Stimulated activated CD4-positive, alpha-beta T cell treated with anti-CD3 and anti-CD28 coated beads, Interleukin-2, amount 100 ng/mL, for 4 hours (primary cell): ENCODE measurements around the gene C7.
"Not testable (repeated sequence)": the region's sequence is repeated elsewhere in the genome, so short reads cannot be mapped to it uniquely, and the experiment has no call there.

Experiments
- DNase-seq: peaks from one replicate; pipeline ENCODE4 v3.0.0-alpha.2; 2020; ENCODE audit warnings: low read depth

The C7 gene

GRCh38 chr5:40909264-40909663, at the start of gene C7:
Gene C7, plus strand, starts transcription at chr5:40909497. Its CDS starts 114 bp downstream, at chr5:40909611.
- no peak for DNase-seq

DNA sequence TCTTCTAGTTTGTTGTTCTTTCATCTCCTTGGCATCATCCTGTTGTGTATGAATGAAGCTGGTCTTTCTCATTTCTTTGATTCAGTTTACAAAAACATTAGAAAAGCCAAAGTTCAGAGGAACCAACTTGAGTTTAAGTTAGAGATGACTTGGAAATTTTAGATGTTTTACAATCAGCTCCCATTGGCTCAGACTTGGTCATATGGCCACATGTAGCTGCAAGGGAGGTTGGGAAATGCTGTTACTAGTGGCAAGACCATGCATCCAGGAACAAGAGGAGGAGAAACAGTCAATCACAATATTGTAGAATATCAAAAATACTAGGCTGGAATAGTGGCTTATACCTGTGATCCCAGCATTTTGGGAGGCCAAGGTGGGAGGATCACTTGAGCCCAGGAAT, 48.6 kb upstream of the C7 start:
- DNase-seq = no peak

DNA sequence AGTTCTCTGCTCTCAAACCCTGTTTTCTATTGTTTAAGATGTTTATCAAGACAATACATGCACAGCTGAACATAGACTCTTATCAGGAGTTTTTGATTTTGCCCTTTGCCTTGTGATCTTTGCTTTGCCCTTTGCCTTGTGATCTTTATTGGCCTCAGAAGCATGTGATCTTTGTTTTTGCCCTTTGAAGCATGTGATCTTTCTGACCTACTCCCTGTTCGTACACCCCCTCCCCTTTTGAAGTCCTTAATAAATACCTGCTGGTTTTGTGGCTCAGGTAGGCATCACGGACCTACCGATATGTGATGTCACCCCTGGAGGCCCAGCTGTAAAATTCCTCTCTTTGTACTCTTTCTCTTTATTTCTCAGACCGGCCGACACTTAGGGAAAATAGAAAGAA, 44.3 kb upstream of the C7 start:
- not testable (repeated sequence) for DNase-seq

DNA sequence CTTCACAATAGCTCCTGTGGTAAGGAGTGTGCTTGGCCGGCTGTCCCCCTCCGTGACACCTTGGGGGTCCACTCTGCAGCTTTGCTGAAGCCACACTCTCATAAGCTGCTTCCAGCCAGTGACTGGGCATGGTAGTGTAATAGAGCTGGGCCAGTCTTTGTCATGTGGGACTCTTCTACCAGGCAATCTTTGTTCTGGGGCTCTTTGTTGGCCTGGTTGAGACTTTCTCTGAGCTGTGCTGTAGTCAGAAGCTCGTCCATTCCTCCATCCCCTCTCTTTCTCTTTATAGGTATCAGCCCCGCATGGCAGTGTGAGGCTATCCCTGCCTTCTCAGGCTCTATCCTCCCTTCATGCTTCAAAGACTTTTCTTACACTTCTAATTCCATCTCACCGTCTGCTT, 42.5 kb upstream of the C7 start:
- DNase-seq = no peak

DNA sequence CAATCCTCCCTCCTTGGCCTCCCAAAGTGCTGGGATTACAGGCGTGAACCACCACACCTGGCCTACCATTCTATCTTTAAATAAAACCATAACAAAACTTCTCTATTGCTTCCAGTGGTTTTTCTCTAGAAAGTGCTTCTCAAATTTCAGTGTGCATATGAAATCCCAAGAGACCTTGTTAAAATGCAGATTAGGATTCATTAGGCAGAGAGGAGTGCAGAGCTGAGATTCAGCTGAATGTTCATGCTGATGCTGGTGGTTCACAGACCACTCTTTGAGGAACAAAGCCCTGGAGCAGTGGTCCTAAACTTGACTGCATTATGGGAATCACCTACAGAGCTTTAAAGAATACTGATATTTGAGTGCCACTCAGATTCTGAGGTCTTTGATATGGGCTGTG, 39.9 kb upstream of the C7 start:
- no peak for DNase-seq

GRCh38 chr5:40871177-40871576, 38.1 kb upstream of the C7 start:
- no peak for DNase-seq

DNA sequence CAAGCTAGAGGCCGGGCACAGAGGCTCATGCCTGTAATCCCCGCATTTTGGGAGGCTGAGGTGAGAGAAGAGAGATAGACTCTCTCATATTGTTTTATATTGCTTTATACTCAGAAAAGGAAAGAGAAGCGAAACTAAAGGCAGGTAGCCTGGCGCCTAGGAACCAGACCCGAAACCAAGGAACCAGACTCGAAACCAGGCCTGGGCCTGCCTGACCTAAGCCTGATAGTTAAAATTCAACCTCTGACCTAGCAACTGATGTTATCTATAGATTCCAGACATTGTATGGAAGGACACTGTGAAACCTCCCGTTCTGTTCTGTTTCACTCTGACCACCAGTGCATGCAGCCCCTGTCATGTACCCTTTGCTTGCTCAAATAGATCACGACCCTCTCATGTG, 37.0 kb upstream of the C7 start:
- not testable (repeated sequence) for DNase-seq

DNA sequence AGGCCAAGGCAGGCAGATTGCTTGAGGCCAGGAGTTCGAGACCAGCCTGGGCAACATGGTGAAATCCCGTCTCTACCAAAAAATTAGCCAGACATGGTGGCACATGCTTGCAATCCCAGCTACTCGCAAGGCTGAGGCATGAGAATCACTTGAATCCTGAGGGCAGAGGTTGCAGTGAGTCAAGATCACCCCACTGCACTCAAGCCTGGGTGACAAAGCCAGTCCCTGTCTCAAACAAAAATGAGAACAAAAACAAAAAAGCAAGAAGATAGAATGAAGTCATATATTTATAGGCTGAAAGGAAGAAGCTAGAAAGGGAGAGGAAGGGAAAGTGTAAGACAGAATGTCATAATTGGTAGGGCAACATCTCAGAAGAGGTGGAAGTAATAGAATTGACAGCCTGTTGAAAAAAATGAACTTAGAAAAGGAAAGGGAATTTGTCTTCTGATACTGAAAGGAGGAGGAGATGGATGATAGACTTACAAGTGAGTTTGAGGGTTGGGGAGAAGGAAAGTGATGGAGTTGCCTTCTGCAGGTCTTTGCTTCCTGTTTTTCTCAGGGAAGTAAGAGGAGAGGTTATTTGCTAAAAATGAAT, 35.9 kb upstream of the C7 start:
- DNase-seq = no peak

DNA sequence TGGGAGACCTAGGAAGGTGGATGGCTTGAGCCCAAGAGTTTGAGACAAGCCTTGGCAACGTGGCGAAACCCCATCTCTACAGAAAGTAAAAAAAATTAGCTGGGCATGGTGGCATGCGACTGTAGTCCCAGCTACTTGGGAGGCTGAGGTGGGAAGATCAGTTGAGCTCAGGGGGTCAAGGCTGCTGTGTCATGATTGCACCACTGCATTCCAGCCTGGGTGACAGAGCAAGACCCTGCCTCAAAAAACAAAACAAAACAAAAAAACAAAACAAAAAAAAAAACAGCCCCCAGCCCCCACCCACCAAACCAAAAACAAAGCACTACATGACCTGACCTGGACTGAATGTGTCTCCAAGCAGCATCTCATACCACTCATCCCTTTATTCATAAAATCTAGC, 33.3 kb upstream of the C7 start:
- DNase-seq = no peak

DNA sequence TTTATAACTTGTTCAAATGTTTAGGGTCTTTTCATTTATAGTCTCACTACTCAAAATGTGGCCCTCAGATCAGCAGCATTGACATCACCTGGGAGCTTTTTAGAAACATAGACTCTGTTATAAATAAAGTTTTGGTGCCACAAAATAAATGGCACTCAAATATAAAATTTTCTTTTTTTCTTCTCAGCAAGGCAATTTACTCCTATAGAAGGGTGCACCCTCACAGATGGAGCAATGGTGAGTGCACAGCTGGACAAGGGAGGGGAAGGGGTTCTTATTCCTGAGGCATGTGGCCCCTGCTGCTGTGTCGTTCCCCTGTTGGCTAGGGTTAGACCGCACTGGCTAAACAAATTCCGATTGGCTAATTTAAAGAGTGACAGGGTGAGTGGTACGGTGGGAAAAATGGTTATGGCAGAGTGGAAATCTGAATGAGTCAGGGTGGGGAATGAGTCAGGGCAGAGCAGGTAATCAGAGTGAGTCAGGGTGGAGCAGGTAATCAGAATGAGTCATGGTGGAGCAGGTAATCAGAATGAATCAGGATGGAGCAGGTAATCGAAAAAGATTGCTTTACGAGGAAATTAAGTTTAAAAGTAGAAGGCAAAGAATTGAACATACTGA, 31.8 kb upstream of the C7 start:
- peak; percentile 20 for DNase-seq

- no peak for DNase-seq
These were observed 29.9 kb upstream of the C7 start for GRCh38 chr5:40879163-40879942.

DNA sequence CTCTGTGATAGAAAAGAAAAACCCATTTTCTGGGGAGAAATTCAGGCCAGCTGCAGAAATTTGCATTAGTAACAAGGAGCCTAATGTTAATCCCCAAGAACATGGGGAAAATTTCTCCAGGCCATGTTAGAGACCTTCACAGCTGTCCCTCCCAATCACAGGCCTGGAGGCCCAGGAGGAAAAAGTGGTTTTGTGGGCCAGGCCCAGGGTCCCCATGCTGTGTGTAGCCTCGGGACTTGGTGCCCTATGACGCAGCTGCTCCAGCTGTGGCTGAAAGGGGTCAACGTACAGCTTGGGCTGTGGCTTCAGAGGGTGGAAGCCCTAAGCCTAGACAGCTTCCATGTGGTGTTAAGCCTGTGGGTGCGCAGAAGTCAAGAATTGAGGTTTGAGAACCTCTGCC, 27.0 kb upstream of the C7 start:
- no peak for DNase-seq

- DNase-seq = not testable (repeated sequence)
These were observed 26.2 kb upstream of the C7 start for GRCh38 chr5:40883051-40883450.

DNA sequence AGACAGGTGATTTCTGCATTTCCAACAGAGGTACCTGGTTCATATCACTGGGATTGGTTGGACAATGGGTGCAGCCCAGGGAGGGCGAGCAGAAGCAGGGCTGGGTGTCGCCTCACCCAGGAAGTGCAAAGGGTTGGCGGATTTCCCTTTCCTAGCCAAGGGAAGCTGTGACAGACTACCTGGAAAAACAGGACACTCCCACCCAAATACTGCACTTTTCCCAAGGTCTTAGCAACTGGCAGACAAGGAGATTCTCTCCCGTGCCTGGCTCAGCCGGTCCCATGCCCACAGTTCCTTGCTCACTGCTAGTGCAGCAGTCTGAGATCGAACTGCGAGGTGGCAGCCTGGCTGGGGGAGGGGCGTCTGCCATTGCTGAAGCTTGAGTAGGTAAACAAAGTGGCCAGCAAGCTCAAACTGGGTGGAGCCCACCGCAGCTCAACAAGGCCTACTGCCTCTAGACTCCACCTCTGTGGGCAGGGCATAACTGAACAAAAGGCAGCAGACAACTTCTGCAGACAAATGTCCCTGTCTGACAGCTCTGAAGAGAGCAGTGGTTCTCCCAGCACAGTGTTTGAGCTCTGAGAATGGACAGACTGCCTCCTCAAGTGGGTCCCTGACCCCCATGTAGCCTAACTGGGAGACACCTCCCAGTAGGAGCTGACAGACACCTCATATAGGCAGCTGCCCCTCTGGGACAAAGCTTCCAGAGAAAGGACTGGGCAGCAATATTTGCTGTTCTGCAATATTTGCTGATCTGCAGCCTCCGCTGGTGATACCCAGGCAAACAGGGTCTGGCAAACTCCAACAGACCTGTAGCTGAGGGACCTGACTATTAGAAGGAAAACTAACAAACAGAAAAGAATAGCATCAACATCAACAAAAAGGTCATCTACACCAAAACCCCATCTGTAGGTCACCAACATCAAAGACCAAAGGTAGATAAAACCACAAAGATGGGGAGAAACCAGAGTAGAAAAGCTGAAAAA, 13.6 kb upstream of the C7 start:
- DNase-seq = not testable (repeated sequence)

- DNase-seq = no peak
These were observed 4.9 kb upstream of the C7 start for GRCh38 chr5:40904205-40904993.

- DNase-seq = no peak
These were observed 4.3 kb upstream of the C7 start for GRCh38 chr5:40904994-40905306.

DNA sequence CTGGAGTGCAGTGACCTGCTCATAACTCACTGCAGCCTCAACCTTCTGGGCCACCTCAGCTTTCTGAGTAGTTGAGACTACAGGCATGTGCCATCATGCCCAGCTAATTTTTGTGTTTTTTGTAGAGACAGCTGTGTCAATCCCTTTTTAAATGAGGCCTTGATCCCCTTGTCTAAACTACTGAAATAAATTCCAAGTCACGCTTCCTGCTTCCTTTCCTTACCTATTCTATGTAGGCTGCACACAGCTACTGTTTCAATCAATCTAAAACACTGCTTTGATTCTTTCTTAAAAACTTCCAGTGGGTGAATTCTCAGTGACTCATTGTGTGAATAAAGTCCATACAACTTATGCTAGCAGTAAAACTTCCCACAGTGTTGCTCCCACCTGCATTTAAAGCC, 2.9 kb upstream of the C7 start:
- DNase-seq = no peak

DNA sequence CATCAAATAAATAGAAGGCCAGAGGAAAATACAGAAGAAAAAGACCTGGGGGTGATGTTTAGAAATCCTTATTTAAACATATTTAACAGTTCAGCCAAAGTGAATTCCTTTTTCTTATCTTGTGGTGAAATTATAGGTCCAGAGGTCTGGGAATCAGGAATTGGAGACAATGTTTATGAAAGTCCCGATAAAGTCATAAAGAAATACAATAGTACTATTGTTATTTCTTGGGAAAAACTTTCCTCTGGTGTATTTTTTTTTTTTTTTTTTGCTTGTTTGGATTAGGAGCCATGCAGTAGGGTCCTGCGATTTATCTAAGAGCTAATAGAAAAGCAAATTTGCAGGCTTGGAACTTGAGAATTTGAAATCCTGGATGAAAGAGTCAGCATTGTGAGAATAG, 426 bp downstream of the C7 start:
- DNase-seq = no peak

GRCh38 chr5:40911266-40911665, 2.0 kb downstream of the C7 start:
- DNase-seq = no peak

GRCh38 chr5:40914835-40915234, 5.5 kb downstream of the C7 start:
- no peak for DNase-seq

DNA sequence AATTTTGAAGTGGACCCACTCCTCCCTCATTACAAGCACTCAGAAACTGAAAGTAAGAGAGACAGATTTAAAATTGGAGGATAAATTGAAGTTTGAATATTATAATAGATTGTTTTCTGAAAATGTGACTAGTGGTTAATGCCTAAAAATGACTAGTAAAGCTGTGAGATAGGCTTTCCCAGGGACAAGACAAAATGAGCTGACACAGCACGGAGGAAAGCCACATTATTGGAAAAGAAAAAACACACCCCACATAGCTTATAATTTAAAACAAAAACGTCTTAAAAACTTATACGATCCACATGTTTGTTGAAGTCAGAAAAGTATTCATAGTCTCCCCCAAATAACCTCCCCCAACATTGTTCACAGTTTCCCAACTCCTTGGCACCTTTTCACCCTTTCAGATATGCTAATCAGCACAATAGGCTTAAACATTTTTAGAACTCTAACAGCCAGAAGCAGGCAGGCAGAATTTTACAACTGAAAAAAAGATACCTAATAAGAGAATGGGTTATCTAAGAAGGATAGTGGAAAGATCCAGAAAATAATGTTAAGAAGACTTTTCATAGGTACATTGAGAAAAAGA, 6.1 kb downstream of the C7 start:
- no peak for DNase-seq
